GM12878 (cell line): Measurements from ENCODE around the gene FRMD8. TPM values are rescaled to one million over a fixed set of nuclear protein-coding genes. Genes with fewer than 3 reads are reported as not detected.

Experiments
- ATF3 ChIP-seq: IDR thresholded peaks from 2 replicates; pipeline ENCODE4 v1.6.1; 2011; ENCODE audit warnings: low read depth, mild to moderate bottlenecking, low read length, moderate library complexity, borderline replicate concordance; ENCODE audit errors: extremely low read depth
- ATF7 ChIP-seq: fragments of 450-650 bp; IDR thresholded peaks from 2 replicates; pipeline ENCODE4 v1.6.1; 2016; ENCODE audit warnings: low read depth, mild to moderate bottlenecking
- BHLHE40 ChIP-seq, 2 experiments: fragments of 450-650 bp in 1 of 2; IDR thresholded peaks; 2 replicates each; pipeline ENCODE4 v1.6.1; 2011 to 2017; ENCODE audit warnings: low read depth in 2 of 2, borderline replicate concordance in 1 of 2, improper control_type of control experiment in 1 of 2, low read length in 1 of 2, mild to moderate bottlenecking in 1 of 2
- CBFB ChIP-seq: IDR thresholded peaks from 2 replicates; pipeline ENCODE4 v1.6.1; 2016; ENCODE audit warnings: antibody characterized with exemption, low read depth
- CBX5 ChIP-seq: sonication (generic); IDR thresholded peaks from 2 replicates; pipeline ENCODE4 v1.6.1; 2016; ENCODE audit warnings: low read depth, moderate library complexity, mild to moderate bottlenecking, inconsistent platforms
- EED ChIP-seq: sonication (generic); IDR thresholded peaks from 2 replicates; pipeline ENCODE4 v1.6.1; 2016; ENCODE audit warnings: antibody characterized with exemption, low read depth
- EZH2 ChIP-seq: IDR thresholded peaks from 2 replicates; pipeline ENCODE4 v1.6.1; 2012; ENCODE audit warnings: low read depth, mild to moderate bottlenecking, control low read depth, inconsistent platforms, low read length, borderline replicate concordance; ENCODE audit not compliant: control insufficient read depth
- GABPA ChIP-seq: IDR thresholded peaks from 2 replicates; pipeline ENCODE4 v1.6.1; 2014; ENCODE audit warnings: antibody characterized with exemption, low read depth, mild to moderate bottlenecking, inconsistent platforms
- KLF5 ChIP-seq: fragments of 450-650 bp; IDR thresholded peaks from 2 replicates; pipeline ENCODE4 v1.6.1; 2014; ENCODE audit warnings: mild to moderate bottlenecking; ENCODE audit not compliant: partially characterized antibody
- MLLT1 ChIP-seq: fragments of 450-650 bp; IDR thresholded peaks from 2 replicates; pipeline ENCODE4 v1.6.1; 2016; ENCODE audit warnings: mild to moderate bottlenecking
- MXI1 ChIP-seq: fragments of 150-350 bp; IDR thresholded peaks from 2 replicates; pipeline ENCODE4 v1.6.1; 2011; ENCODE audit warnings: low read depth, mild to moderate bottlenecking, inconsistent platforms, low read length, improper control_type of control experiment
- NBN ChIP-seq: fragments of 450-650 bp; IDR thresholded peaks from 2 replicates; pipeline ENCODE4 v1.6.1; 2016
- NKRF ChIP-seq: fragments of 450-650 bp; conservative IDR thresholded peaks from 2 replicates; pipeline ENCODE4 v1.6.1; 2017; ENCODE audit warnings: mild to moderate bottlenecking, moderate library complexity
- NRF1 ChIP-seq: conservative IDR thresholded peaks from 2 replicates; pipeline ENCODE4 v1.6.1; 2011; ENCODE audit warnings: mild to moderate bottlenecking, low read depth, low read length, improper control_type of control experiment
- TARDBP ChIP-seq: IDR thresholded peaks from 2 replicates; pipeline ENCODE4 v1.6.1; 2016; ENCODE audit warnings: borderline replicate concordance
- ZBTB40 ChIP-seq: fragments of 450-650 bp; IDR thresholded peaks from 2 replicates; pipeline ENCODE4 v1.6.1; 2016; ENCODE audit warnings: mild to moderate bottlenecking, moderate library complexity, borderline replicate concordance
- polyA plus RNA-seq, 11 experiments: library from polyadenylated mRNA; depleted of rRNA in 4 of 11; unstranded in 6 of 11; stranded (reverse) in 5 of 11; fragments of >200 nt; fragmentation: Nextera tagmentation in 4 of 11; fragmentation: Illumina TruSeq in 1 of 11; extraction: Ambion mirVana in 4 of 11; extraction: Trizol in 1 of 11; gene quantifications; 1 replicate in 1 of 11; 2 replicates in 10 of 11; pipeline versions ENCODE4 v1.2.1 to v1.2.3, GENCODE V29; 2011 to 2016; ENCODE audit warnings: inconsistent platforms in 2 of 11, missing spikeins in 2 of 11, low read depth in 1 of 11
- total RNA-seq, 4 experiments: library from RNA; depleted of rRNA in 3 of 4; stranded (reverse); fragments of >200 nt in 3 of 4; fragmentation: Illumina TruSeq in 1 of 4; extraction: Trizol in 1 of 4; gene quantifications; 2 replicates each; pipeline versions ENCODE4 v1.2.1 to v1.2.3, GENCODE V29; 2013 to 2021

The FRMD8 gene
- total and polyA plus RNA-seq, 10 of the 15 experiments (the other 5 are each of a cell fraction or from before 2014, with no cell fraction given), result 8.3 to 69.4 (median 28.0) TPM

- TF ChIP-seq NKRF (peak; percentile 27; the same call in 1 of the 2 replicates), GABPA (no peak), CBFB (peak; percentile 21; the same call in 1 of the 2 replicates), NBN (0 out of 2 replicates have a peak, but pooled peaks have one; percentile 11), ATF3 (no peak), CBX5 (no peak), ZBTB40 (no peak), MLLT1 (peak; percentile 57), BHLHE40 (IDR thresholded peaks at IDR 0.05; ENCODE audit: borderline replicate concordance in 1 of 2, low read depth in 2 of 2, low read length in 1 of 2) (peak; percentile 19 to 78; a peak in 3 of 4 replicates), EED (peak; percentile 5; the same call in 1 of the 2 replicates), EZH2 (no peak), ATF7 (no peak), NRF1 (no peak), MXI1 (no peak), TARDBP (no peak), KLF5 (no peak)
Observed at GRCh38 chr11:65417702-65418430, 31.4 kb downstream of the FRMD8 start (continued).
